Rectal smooth muscle tissue (tissue), 1 donor: ENCODE results near the gene PRR33.

Experiments used
- H3K27ac ChIP-seq: one replicate; pipeline ENCODE4 v1.7.0; 2013; ENCODE audit warnings: low read depth, low read length, inconsistent platforms
- H3K27me3 ChIP-seq: one replicate; pipeline ENCODE4 v1.7.0; 2013; ENCODE audit warnings: low read length; ENCODE audit not compliant: control insufficient read depth, insufficient read depth
- H3K36me3 ChIP-seq: one replicate; pipeline ENCODE4 v1.7.0; 2013; ENCODE audit warnings: low read length; ENCODE audit not compliant: control insufficient read depth, insufficient read depth
- H3K4me1 ChIP-seq: one replicate; pipeline ENCODE4 v1.7.0; 2013; ENCODE audit warnings: low read length; ENCODE audit not compliant: control insufficient read depth, insufficient read depth
- H3K4me3 ChIP-seq: one replicate; pipeline ENCODE4 v1.7.0; 2013; ENCODE audit warnings: low read length
- H3K9ac ChIP-seq: one replicate; pipeline ENCODE4 v1.7.0; 2013; ENCODE audit warnings: low read length

Gene PRR33

GRCh38 chr11:1844221-1845094 is 47.2 kb downstream of the PRR33 start:
- no peak overlapping the region for H3K27ac ChIP-seq
- peak overlapping the region; percentile 2 for H3K4me3 ChIP-seq
- H3K9ac ChIP-seq, result no peak overlapping the region
- no peaks in the 10 kb centered on the region for H3K36me3 ChIP-seq
- H3K27me3 ChIP-seq, result no peaks in the 10 kb centered on the region
- H3K4me1 ChIP-seq, result no peaks in the 10 kb centered on the region

- no peak overlapping the region for H3K27ac ChIP-seq
- H3K36me3 ChIP-seq, result no peaks in the 10 kb centered on the region
These were observed 47.9 kb downstream of the PRR33 start for GRCh38 chr11:1843796-1844195.

GRCh38 chr11:1843098-1843473 is 48.6 kb downstream of the PRR33 start:
- Histone ChIP-seq H3K27ac (no peak overlapping the region), H3K9ac (no peak overlapping the region), H3K27me3 (no peaks in the 10 kb centered on the region), H3K4me1 (no peaks in the 10 kb centered on the region), H3K36me3 (no peaks in the 10 kb centered on the region), H3K4me3 (no peak overlapping the region)

More at GRCh38 chr11:1843796-1844195, 47.9 kb downstream of the PRR33 start:
- H3K4me3 ChIP-seq, result no peak overlapping the region
- no peaks in the 10 kb centered on the region for H3K4me1 ChIP-seq
- H3K27me3 ChIP-seq, result no peaks in the 10 kb centered on the region
- no peak overlapping the region for H3K9ac ChIP-seq

GRCh38 chr11:1842149-1843097 is 49.3 kb downstream of the PRR33 start:
- no peak overlapping the region for H3K9ac ChIP-seq
- H3K4me3 ChIP-seq, result no peak overlapping the region
- H3K27ac ChIP-seq, result no peak overlapping the region
- no peaks in the 10 kb centered on the region for H3K36me3 ChIP-seq
- no peaks in the 10 kb centered on the region for H3K27me3 ChIP-seq
- peaks cover 2% of the 10 kb centered on the region for H3K4me1 ChIP-seq

DNA sequence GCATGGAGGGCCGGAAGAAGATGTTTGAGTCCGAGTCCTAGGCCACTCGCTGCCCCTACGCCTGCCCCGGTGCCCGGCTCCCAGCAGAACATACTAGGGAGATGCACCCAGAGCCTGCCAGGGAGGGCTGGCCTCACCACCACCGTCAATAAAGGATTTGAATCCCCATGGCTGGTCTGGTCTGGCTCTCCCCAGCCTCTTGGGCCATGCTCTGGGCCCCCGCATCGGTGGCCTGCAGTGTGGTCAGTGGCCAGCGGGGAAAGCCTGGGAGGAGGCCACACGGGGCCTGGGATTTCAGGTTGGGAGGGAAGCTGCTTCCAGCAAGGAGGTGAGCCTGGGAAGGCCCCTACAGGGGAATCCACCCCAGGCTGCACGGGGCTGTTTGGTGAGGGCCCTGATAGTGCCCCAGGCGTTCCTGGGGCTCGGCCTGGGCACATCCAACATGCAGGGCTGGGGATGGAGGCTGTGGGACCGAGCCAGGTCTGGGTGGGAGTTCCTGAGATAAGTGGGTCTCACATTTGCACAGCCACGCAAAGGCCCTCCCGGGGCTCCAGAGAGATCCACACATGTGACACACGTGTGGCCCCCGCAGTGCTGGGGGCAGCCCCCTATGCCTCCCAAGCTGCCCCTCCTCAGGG is 50.1 kb downstream of the PRR33 start:
- H3K4me3 ChIP-seq, result no peak overlapping the region
- no peaks in the 10 kb centered on the region for H3K27me3 ChIP-seq
- no peaks in the 10 kb centered on the region for H3K36me3 ChIP-seq
- no peak overlapping the region for H3K27ac ChIP-seq
- H3K4me1 ChIP-seq, result peaks cover 2% of the 10 kb centered on the region
- H3K9ac ChIP-seq, result no peak overlapping the region

DNA sequence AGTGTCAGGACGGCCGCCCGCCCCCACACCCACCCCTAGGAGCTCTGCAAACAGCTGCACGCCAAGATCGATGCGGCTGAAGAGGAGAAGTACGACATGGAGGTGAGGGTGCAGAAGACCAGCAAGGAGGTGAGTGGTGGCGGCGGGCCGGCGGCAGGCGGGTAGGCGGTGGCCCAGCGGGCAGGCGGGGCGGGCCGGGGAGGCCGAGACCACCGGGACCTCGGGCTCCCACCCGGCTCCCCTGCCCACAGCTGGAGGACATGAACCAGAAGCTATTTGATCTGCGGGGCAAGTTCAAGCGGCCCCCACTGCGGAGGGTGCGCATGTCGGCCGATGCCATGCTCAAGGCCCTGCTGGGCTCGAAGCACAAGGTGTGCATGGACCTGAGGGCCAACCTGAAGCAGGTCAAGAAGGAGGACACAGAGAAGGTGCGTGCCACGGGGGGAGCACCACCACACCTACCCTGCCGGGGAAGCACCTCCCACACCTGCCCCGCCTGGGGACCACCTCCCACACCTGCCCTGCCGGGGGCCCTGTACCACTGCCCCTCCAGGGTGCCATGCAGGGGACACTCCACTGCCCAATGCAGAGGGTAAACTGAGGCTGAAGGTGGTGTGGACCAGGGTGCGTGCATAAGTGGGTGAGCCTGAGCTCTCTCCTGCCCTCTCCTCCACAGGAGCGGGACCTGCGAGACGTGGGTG is 50.8 kb downstream of the PRR33 start:
- peaks cover 2% of the 10 kb centered on the region for H3K4me1 ChIP-seq
- H3K36me3 ChIP-seq, result no peaks in the 10 kb centered on the region
- H3K27ac ChIP-seq, result no peak overlapping the region
- no peak overlapping the region for H3K9ac ChIP-seq
- no peaks in the 10 kb centered on the region for H3K27me3 ChIP-seq
- H3K4me3 ChIP-seq, result no peak overlapping the region

- no peak overlapping the region for H3K27ac ChIP-seq
- H3K4me1 ChIP-seq, result peaks cover 2% of the 10 kb centered on the region
- H3K4me3 ChIP-seq, result no peak overlapping the region
These were observed 51.5 kb downstream of the PRR33 start for GRCh38 chr11:1839924-1840779.

GRCh38 chr11:1839204-1839923 is 52.3 kb downstream of the PRR33 start:
- no peak overlapping the region for H3K27ac ChIP-seq
- H3K4me3 ChIP-seq, result no peak overlapping the region
- H3K27me3 ChIP-seq, result no peaks in the 10 kb centered on the region
- H3K36me3 ChIP-seq, result no peaks in the 10 kb centered on the region
- no peak overlapping the region for H3K9ac ChIP-seq
- H3K4me1 ChIP-seq, result peaks cover 2% of the 10 kb centered on the region

More at GRCh38 chr11:1839924-1840779, 51.5 kb downstream of the PRR33 start:
- Histone ChIP-seq H3K36me3 (no peaks in the 10 kb centered on the region), H3K9ac (no peak overlapping the region), H3K27me3 (no peaks in the 10 kb centered on the region)

DNA sequence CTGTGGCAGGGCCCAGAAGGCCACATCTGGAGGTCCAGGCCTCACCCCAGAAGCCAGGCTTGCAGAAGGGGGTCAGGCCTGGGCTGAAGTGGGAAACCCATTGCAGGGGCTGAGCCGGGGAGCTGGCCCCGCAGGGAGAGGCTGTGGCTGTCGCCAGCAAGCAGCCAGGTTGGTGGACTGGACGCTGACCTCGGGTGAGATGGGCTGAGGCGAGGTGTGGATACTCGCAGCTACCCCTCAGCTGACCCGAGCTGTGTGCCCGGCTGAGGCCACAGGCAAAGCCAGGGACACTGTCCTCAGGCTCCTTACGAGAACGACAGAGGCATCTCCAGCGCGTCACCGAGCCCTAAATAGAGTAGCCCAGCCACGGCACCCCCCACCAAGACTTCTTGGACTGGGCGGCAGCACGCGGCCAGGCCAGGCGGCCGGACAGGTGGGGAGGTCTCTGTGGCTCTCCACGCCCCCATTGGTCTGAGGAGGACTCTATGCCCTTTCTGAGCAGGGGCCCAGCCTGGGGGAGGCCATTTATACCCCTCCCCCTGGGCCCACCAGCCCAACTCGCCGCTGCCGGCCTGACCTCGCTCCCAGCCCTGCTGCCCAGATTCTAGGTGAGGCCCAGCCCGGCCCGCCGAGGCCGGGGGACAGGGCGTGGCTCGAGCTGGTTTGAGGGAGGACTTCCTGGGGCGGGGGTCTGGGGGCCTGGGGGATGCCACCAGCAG is 53.1 kb downstream of the PRR33 start, which contains the start of gene TNNI2:
Gene TNNI2 (plus strand): TSS at position 556 of the 719 bp plus-strand sequence. CDS start 716 bp downstream, outside the sequence.
- Histone ChIP-seq H3K4me1 (peaks cover 2% of the 10 kb centered on the region), H3K9ac (no peak within 1 kb of the TSS), H3K36me3 (no peaks in the 10 kb centered on the region), H3K27ac (no peak within 1 kb of the TSS), H3K27me3 (no peaks in the 10 kb centered on the region), H3K4me3 (no peak within 1 kb of the TSS)
